Measurements from ENCODE around the gene PDE5A. TPM values are rescaled to one million over a fixed set of nuclear protein-coding genes. Genes with fewer than 3 reads are reported as not detected.

The PDE5A gene
- total and polyA plus RNA-seq, 10 of the 15 experiments (the other 5 are each of a cell fraction or from before 2014, with no cell fraction given) = under 0.01 to 3.9 (median 0.26) TPM; not detected in 1

DNA sequence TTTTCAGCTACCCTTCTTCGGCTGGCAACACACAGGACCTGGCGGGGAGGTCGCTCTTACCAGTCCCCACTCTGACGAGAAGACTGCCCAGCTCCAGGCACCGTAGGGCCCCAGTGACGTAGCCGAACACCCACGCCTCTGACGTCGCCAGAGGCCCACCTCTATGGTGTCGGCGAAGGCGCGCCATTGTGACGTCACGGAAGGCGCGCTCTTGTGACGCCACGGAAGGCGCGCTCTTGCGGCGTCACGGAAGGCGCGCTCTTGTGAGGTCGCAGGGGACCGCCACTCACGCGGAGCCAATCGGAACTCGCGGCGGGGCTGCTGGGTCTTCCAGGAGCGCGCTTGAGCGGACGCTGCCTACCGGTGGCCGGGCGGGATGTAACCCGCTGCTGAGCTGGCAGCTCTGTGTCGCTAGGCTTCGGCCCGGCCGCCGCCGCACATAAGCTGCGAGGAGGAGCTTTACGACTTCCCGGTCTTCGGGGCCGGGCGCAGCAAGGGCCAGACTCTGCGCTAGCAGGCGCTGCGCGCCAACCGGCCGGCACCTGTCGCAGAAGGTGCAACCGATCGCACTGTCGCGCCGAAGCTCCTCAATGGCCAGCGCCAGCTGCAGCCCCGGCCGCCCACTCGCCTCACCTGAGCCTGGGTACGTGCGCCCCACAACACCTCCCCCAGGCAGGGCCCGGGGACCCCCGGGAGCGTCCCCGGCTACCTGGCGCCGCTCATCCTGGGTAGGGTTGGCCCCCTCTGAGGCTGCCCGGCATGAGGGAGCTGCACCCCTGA lies 173.9 kb downstream of the PDE5A start (continued):
- TF ChIP-seq E2F8 (IDR thresholded peaks at IDR 0.05; ENCODE audit: low read depth, partially characterized antibody) (peak; percentile 94), RELA (IDR thresholded peaks at IDR 0.05; ENCODE audit: borderline replicate concordance, partially characterized antibody) (peak; percentile 97), SP1 (IDR thresholded peaks at IDR 0.05; ENCODE audit: low read depth, low read length) (peak; percentile 77), POLR2A (IDR thresholded peaks at IDR 0.05; ENCODE audit: low read depth, low read length) (peak; percentile 73), E2F4 (IDR thresholded peaks at IDR 0.05; ENCODE audit: low read depth, low read length) (peak; percentile 52; the same call in 1 of the 2 replicates), POU2F2 (IDR thresholded peaks at IDR 0.05; ENCODE audit: borderline replicate concordance, low read depth, low read length) (peak; percentile 22; the same call in 1 of the 3 replicates), JUND (IDR thresholded peaks at IDR 0.05; ENCODE audit: low read depth, low read length) (0 out of 2 replicates have a peak, but pooled peaks have one; percentile 1), YY1 (IDR thresholded peaks at IDR 0.05; ENCODE audit: low read depth, low read length) (peak; percentile 84), NFYB (IDR thresholded peaks at IDR 0.05; ENCODE audit: insufficient read depth, low read depth, low read length) (peak; percentile 79), IKZF1 (conservative IDR thresholded peaks at IDR 0.05) (peak; percentile 95), NBN (IDR thresholded peaks at IDR 0.05) (peak; percentile 100)
- TF ChIP-seq, protein P1, sequence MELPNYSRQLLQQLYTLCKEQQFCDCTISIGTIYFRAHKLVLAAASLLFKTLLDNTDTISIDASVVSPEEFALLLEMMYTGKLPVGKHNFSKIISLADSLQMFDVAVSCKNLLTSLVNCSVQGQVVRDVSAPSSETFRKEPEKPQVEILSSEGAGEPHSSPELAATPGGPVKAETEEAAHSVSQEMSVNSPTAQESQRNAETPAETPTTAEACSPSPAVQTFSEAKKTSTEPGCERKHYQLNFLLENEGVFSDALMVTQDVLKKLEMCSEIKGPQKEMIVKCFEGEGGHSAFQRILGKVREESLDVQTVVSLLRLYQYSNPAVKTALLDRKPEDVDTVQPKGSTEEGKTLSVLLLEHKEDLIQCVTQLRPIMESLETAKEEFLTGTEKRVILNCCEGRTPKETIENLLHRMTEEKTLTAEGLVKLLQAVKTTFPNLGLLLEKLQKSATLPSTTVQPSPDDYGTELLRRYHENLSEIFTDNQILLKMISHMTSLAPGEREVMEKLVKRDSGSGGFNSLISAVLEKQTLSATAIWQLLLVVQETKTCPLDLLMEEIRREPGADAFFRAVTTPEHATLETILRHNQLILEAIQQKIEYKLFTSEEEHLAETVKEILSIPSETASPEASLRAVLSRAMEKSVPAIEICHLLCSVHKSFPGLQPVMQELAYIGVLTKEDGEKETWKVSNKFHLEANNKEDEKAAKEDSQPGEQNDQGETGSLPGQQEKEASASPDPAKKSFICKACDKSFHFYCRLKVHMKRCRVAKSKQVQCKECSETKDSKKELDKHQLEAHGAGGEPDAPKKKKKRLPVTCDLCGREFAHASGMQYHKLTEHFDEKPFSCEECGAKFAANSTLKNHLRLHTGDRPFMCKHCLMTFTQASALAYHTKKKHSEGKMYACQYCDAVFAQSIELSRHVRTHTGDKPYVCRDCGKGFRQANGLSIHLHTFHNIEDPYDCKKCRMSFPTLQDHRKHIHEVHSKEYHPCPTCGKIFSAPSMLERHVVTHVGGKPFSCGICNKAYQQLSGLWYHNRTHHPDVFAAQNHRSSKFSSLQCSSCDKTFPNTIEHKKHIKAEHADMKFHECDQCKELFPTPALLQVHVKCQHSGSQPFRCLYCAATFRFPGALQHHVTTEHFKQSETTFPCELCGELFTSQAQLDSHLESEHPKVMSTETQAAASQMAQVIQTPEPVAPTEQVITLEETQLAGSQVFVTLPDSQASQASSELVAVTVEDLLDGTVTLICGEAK (IDR thresholded peaks at IDR 0.05; ENCODE audit: borderline replicate concordance) = peak; percentile 51; the same call in 1 of the 2 replicates
- TF ChIP-seq, protein P2, sequence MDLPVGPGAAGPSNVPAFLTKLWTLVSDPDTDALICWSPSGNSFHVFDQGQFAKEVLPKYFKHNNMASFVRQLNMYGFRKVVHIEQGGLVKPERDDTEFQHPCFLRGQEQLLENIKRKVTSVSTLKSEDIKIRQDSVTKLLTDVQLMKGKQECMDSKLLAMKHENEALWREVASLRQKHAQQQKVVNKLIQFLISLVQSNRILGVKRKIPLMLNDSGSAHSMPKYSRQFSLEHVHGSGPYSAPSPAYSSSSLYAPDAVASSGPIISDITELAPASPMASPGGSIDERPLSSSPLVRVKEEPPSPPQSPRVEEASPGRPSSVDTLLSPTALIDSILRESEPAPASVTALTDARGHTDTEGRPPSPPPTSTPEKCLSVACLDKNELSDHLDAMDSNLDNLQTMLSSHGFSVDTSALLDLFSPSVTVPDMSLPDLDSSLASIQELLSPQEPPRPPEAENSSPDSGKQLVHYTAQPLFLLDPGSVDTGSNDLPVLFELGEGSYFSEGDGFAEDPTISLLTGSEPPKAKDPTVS (IDR thresholded peaks at IDR 0.05; ENCODE audit: low read depth, low read length) = peak; percentile 65; the same call in 1 of the 2 replicates

All from GM12878 (cell line).